Upper lobe of left lung (tissue), 6 donors: Measurements from ENCODE around the gene CDIPT. TPM values are rescaled to one million over a fixed set of nuclear protein-coding genes. Genes with fewer than 3 reads are reported as not detected.

Experiments used
- ATAC-seq, 2 donors: fragments of 200-7000 bp; cut with Tn5 transposase; one replicate each; pipeline ENCODE4 v1.9.1; 2022; ENCODE audit warnings: mild to moderate bottlenecking in 2 of 2, moderate library complexity in 2 of 2; ENCODE audit not compliant: low FRiP score in 2 of 2
- DNase-seq, 2 donors: peaks; one replicate each; pipeline ENCODE4 v3.0.0-alpha.2; 2019 to 2020
- H3K27ac ChIP-seq, 4 donors: fragments of 200-600 bp; sonication (generic); one replicate each; pipeline ENCODE4 v1.5.1; 2016 to 2019
- H3K27me3 ChIP-seq, 4 donors: fragments of 200-600 bp; sonication (generic); one replicate each; pipeline ENCODE4 v1.5.1; 2017 to 2019
- H3K36me3 ChIP-seq, 4 donors: fragments of 200-600 bp; sonication (generic); one replicate each; pipeline ENCODE4 v1.5.1; 2016 to 2019
- H3K4me1 ChIP-seq, 4 donors: fragments of 200-600 bp; sonication (generic); one replicate each; pipeline ENCODE4 v1.5.1; 2018 to 2019
- H3K4me3 ChIP-seq, 4 donors: fragments of 200-600 bp; sonication (generic); one replicate each; pipeline ENCODE4 v1.5.1; 2017 to 2019; ENCODE audit warnings: mild to moderate bottlenecking in 2 of 4, moderate library complexity in 1 of 4
- H3K9me3 ChIP-seq, 4 donors: fragments of 200-600 bp; sonication (generic); one replicate each; pipeline ENCODE4 v1.5.1; 2018 to 2019
- EP300 ChIP-seq, 4 donors: sonication (generic); formaldehyde crosslinking; IDR thresholded peaks; one replicate each; pipeline ENCODE4 v1.5.1; 2017; ENCODE audit warnings: antibody characterized with exemption in 4 of 4, control low read depth in 2 of 4
- POLR2A ChIP-seq, 4 donors: fragments of 450-650 bp; IDR thresholded peaks; one replicate each; pipeline ENCODE4 v1.5.1; 2016 to 2017; ENCODE audit warnings: antibody characterized with exemption in 4 of 4, mild to moderate bottlenecking in 2 of 4
- POLR2AphosphoS5 ChIP-seq, 2 donors: sonication (generic); formaldehyde crosslinking; IDR thresholded peaks; one replicate each; pipeline ENCODE4 v1.5.1; 2017; ENCODE audit warnings: antibody characterized with exemption in 2 of 2
- WGBS, 2 donors: methylation state at CpG; one replicate each; pipeline ENCODE4 v1.1.5; 2017 to 2018; 5-methylcytosine and 5-hydroxymethylcytosine counted together
- total RNA-seq, 6 donors: library from RNA; depleted of rRNA in 4 of 6; stranded (reverse); fragments of >200 nt in 4 of 6; gene quantifications; one replicate each; pipeline versions ENCODE4 v1.1.0 to v1.2.1, GENCODE V29; 2016 to 2021
- TF ChIP-seq, protein P1 (sequence below), 6 experiments: fragments of 450-650 bp in 4 of 6; fragments of 200-600 bp in 2 of 6; sonication (generic) in 2 of 6; IDR thresholded peaks; one replicate each; pipeline ENCODE4 v1.5.1; 2016 to 2019; ENCODE audit warnings: antibody characterized with exemption in 6 of 6
- donor health status: DM: no; HTN: no; CAD: no; lungs with moderate emphysema.
- donor health status: DM: no; HTN: yes; CAD: no; lungs with severe emphysema.

The CDIPT gene
- total RNA-seq, 6 donors from 2014 or later = 60.3 to 119 (median 94.4) TPM

DNA sequence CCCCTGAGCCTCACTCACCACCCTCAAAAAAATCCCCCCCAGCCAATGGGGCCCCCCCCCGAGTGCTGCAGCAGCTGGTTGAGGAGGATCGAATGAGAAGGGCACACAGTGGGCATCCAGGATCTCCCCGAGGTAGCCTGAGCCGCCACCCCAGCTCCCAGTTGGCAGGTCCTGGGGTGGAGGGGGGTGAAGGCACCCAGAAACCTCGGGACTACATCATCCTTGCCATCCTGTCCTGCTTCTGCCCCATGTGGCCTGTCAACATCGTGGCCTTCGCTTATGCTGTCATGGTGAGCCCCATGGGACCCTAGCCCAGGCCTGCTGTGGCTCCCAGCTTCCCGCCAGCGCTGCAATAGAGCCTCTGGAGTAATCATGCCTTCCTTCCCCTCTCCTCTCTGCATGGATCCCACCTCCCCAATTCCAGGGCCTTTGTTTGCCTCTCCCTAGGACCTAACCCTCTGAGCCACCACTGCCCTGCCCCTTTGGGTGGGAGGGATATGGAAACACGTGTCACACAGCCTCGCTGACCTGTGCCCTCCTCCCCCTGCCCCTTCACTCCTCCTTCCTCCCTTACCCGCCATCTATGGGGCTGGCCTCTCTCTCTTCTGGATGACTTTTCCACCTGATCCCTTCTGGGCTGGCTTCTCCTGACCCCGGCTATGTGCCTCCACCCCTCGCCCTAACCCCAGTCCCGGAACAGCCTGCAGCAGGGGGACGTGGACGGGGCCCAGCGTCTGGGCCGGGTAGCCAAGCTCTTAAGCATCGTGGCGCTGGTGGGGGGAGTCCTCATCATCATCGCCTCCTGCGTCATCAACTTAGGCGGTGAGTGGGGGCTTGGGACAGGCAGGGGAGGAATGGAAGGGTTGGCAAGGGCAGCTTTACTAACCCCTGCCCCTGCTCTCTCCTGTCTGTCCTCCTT lies 49.1 kb downstream of the CDIPT start:
- peaks cover 58 to 80% (median 64%) of the 10 kb centered on the region in 4 donors for H3K4me1 ChIP-seq
- no peak overlapping the region for H3K4me3 ChIP-seq
- H3K27ac ChIP-seq = no peak overlapping the region

DNA sequence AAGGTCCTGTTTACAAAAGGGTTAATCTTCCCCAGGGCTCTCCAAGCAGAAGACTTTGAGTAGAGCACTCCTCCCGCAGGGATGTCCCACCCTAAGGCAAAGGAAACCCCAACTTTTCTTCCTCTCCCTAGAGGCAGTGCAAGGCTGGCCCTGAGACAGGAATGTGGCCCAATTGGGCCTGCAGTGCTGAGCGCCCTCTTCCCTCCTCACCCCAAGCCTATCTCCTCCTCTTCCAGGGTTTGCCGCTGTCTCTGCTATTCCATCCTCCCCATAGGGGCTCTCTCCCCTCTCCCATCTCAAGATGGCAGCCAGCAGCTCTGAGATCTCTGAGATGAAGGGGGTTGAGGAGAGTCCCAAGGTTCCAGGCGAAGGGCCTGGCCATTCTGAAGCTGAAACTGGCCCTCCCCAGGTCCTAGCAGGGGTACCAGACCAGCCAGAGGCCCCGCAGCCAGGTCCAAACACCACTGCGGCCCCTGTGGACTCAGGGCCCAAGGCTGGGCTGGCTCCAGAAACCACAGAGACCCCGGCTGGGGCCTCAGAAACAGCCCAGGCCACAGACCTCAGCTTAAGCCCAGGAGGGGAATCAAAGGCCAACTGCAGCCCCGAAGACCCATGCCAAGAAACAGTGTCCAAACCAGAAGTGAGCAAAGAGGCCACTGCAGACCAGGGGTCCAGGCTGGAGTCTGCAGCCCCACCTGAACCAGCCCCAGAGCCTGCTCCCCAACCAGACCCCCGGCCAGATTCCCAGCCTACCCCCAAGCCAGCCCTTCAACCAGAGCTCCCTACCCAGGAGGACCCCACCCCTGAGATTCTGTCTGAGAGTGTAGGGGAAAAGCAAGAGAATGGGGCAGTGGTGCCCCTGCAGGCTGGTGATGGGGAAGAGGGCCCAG lies 50.0 kb downstream of the CDIPT start:
- peak overlapping the region in 3 of 4 donors; percentile 51 to 61 (median 57) for H3K4me3 ChIP-seq
- no peaks in the 10 kb centered on the region for H3K9me3 ChIP-seq
- WGBS, 2 donors = 76 to 88% methylated on average over 5 to 9 of the region's 9 CpGs
- H3K27me3 ChIP-seq = peaks cover 0 to 5% (median 0%) of the 10 kb centered on the region in 4 donors
- H3K4me1 ChIP-seq = peaks cover 62 to 82% (median 69%) of the 10 kb centered on the region in 4 donors
- peaks cover 2 to 21% (median 17%) of the 10 kb centered on the region in 4 donors for H3K36me3 ChIP-seq
- TF ChIP-seq POLR2AphosphoS5 (IDR thresholded peaks at IDR 0.05) = no peak
- TF ChIP-seq, protein P1, sequence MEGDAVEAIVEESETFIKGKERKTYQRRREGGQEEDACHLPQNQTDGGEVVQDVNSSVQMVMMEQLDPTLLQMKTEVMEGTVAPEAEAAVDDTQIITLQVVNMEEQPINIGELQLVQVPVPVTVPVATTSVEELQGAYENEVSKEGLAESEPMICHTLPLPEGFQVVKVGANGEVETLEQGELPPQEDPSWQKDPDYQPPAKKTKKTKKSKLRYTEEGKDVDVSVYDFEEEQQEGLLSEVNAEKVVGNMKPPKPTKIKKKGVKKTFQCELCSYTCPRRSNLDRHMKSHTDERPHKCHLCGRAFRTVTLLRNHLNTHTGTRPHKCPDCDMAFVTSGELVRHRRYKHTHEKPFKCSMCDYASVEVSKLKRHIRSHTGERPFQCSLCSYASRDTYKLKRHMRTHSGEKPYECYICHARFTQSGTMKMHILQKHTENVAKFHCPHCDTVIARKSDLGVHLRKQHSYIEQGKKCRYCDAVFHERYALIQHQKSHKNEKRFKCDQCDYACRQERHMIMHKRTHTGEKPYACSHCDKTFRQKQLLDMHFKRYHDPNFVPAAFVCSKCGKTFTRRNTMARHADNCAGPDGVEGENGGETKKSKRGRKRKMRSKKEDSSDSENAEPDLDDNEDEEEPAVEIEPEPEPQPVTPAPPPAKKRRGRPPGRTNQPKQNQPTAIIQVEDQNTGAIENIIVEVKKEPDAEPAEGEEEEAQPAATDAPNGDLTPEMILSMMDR (IDR thresholded peaks at IDR 0.05) = no peak
- no peak for TF ChIP-seq EP300 (IDR thresholded peaks at IDR 0.05)
- no peak for TF ChIP-seq POLR2A (IDR thresholded peaks at IDR 0.05)
- DNase-seq = peak in 1 of 2 donors; percentile 26
- ATAC-seq = no peak
- peak overlapping the region in 3 of 4 donors; percentile 83 to 94 (median 94) for H3K27ac ChIP-seq

More for the DNA sequence above, 49.1 kb downstream of the CDIPT start:
- ATAC-seq = no peak
- DNase-seq = peak in 1 of 2 donors; percentile 58
- 79 to 82% methylated on average over 17 to 23 of the region's 24 CpGs for WGBS, 2 donors
- Histone ChIP-seq H3K27me3 (peaks cover 0 to 5% (median 0%) of the 10 kb centered on the region in 4 donors), H3K36me3 (peaks cover 2 to 22% (median 12%) of the 10 kb centered on the region in 4 donors), H3K9me3 (no peaks in the 10 kb centered on the region)
- TF ChIP-seq EP300 (IDR thresholded peaks at IDR 0.05) (no peak), POLR2AphosphoS5 (IDR thresholded peaks at IDR 0.05) (no peak), POLR2A (IDR thresholded peaks at IDR 0.05) (no peak)
- TF ChIP-seq, protein P1 (IDR thresholded peaks at IDR 0.05) = no peak

DNA sequence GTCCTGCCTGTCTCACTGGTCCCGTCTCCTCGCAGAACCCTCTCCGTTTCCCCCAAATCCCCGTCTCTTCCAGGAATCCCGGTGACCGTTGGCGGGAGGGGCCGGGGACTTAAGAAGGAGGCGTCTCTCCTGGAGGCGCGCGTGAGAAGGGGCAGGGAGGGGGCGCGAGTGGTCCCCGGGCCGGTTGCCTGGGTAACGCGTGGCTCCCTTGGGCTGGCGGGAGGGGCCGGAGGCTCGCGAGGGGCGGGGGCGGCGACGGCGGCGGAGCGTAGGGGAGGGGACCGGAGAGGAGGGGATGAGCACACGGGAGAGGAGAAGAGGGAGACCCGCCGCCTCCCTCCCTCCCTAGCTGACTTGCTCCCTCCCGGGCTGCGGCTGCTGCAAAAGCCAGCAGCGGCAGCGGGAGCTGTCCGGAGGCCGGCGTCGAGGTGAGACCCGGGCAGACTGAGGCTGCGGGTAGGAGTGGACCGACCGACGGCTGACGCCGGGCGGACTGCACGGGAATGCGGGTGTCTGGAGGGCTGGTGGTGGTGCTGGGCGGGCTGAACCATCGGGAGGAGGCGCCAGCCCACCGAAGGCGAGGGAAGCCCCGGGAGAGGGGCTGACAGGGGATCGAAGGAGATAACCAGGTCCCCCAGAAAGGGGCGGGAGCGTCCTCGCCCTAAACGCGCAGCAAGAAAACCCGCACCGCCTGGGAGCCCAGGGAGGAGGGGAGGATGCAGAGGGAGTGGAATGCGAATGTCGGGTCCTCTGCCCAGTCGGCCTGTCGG lies 50.9 kb downstream of the CDIPT start, which contains the start of gene PRRT2:
Gene PRRT2, plus strand, starts transcription at position 298 of the 770 bp plus-strand sequence. CDS start 862 bp downstream, outside the sequence.
- Histone ChIP-seq H3K27ac (peak within 1 kb of the TSS; percentile 79 to 94 (median 88)), H3K4me1 (peaks cover 55 to 82% (median 69%) of the 10 kb centered on the region in 4 donors), H3K36me3 (peaks cover 2 to 21% (median 17%) of the 10 kb centered on the region in 4 donors), H3K27me3 (peaks cover 0 to 5% (median 0%) of the 10 kb centered on the region in 4 donors), H3K4me3 (peak within 1 kb of the TSS; percentile 31 to 61 (median 54)), H3K9me3 (no peaks in the 10 kb centered on the region)
- ATAC-seq (no peak), DNase-seq (peak; percentile 42 to 91)
- 7 to 14% methylated on average over 12 to 26 of the region's 69 CpGs for WGBS, 2 donors
- TF ChIP-seq EP300 (IDR thresholded peaks at IDR 0.05) = no peak
- TF ChIP-seq POLR2AphosphoS5 (IDR thresholded peaks at IDR 0.05) = no peak
- TF ChIP-seq POLR2A (IDR thresholded peaks at IDR 0.05) = no peak
- TF ChIP-seq, protein P1 (IDR thresholded peaks at IDR 0.05) = no peak
